ENCODE measurements around the gene RS1.

GRCh38 chrX:18666614-18667013, 5.3 kb downstream of the RS1 start:
- TF ChIP-seq CTCF (optimal IDR thresholded peaks at IDR 0.05 in 1 of 3, IDR thresholded peaks at IDR 0.05 in 1 of 3, conservative IDR thresholded peaks at IDR 0.05 in 1 of 3; ENCODE audit: extremely low read depth in 1 of 3, insufficient read depth in 2 of 3, low read length in 3 of 3) (no peak), EZH2 (IDR thresholded peaks at IDR 0.05; ENCODE audit: low read length) (no peak)
